ENCODE measurements around the gene ZNF683.

Gene ZNF683

DNA sequence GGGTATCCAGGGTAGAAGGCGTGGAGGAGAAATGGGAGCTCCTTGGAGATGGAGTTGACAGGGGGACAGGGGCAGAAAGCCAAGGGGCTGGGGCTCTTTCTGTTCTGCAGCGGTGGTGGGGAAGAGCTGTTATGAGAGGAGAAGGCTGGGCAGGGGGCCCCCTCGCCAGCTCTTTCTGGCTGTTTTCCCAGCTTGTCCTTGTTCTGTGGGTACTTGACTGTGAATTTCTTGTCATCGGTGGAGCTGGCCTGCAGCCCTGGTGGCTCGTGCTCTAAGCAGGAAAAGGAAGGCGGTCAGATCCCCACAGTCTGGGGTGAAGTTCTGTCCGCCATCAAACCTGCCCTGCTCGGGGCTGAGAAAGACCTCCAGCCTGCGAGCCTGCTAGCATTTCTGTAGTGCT lies 7.6 kb downstream of the ZNF683 start:
- no peak for TF ChIP-seq EZH2phosphoT487 (IDR thresholded peaks at IDR 0.05; ENCODE audit: low read length)
- no peak for TF ChIP-seq CTCF (IDR thresholded peaks at IDR 0.05; ENCODE audit: low read length)
- no peak for TF ChIP-seq EZH2 (optimal IDR thresholded peaks at IDR 0.05; ENCODE audit: low read depth, low read length)
- H3K4me3 ChIP-seq (ENCODE audit: low read length) = no peak overlapping the region
- no peak overlapping the region for H3K9ac ChIP-seq (ENCODE audit: low read length)
- no peaks in the 10 kb centered on the region for H3K9me3 ChIP-seq (replicated peaks; ENCODE audit: insufficient read depth, low read length)
- peaks cover 43% of the 10 kb centered on the region for H3K27me3 ChIP-seq (replicated peaks; ENCODE audit: insufficient read depth, low read length)
- no peaks in the 10 kb centered on the region for H3K79me2 ChIP-seq (ENCODE audit: low read length)
- H3K4me1 ChIP-seq (ENCODE audit: low read length) = no peaks in the 10 kb centered on the region
- H3K27ac ChIP-seq (ENCODE audit: low read length) = no peak overlapping the region
- no peaks in the 10 kb centered on the region for H3K9me2 ChIP-seq (replicated peaks; ENCODE audit: insufficient read depth, low read length)
- DNase-seq = no peak
- no peak overlapping the region for H3K4me2 ChIP-seq (ENCODE audit: low read depth, low read length)
- H4K20me1 ChIP-seq (ENCODE audit: insufficient read depth, low read length) = no peaks in the 10 kb centered on the region
- no peaks in the 10 kb centered on the region for H3F3A ChIP-seq (ENCODE audit: insufficient read depth, low read length)
- no peaks in the 10 kb centered on the region for H3K36me3 ChIP-seq (replicated peaks; ENCODE audit: insufficient read depth, low read length)
- no peak overlapping the region for H2AFZ ChIP-seq (ENCODE audit: low read length)

- DNase-seq = peak; percentile 78
- no peaks in the 10 kb centered on the region for H4K20me1 ChIP-seq (ENCODE audit: insufficient read depth, low read length)
- no peaks in the 10 kb centered on the region for H3K36me3 ChIP-seq (replicated peaks; ENCODE audit: insufficient read depth, low read length)
- no peak overlapping the region for H3K4me3 ChIP-seq (ENCODE audit: low read length)
- no peaks in the 10 kb centered on the region for H3K9me2 ChIP-seq (replicated peaks; ENCODE audit: insufficient read depth, low read length)
- H3K4me2 ChIP-seq (ENCODE audit: low read depth, low read length) = peak overlapping the region; percentile 33; the same call in 1 of the 2 replicates
- peaks cover 45% of the 10 kb centered on the region for H3K27me3 ChIP-seq (replicated peaks; ENCODE audit: insufficient read depth, low read length)
- H3F3A ChIP-seq (ENCODE audit: insufficient read depth, low read length) = no peaks in the 10 kb centered on the region
- no peaks in the 10 kb centered on the region for H3K79me2 ChIP-seq (ENCODE audit: low read length)
- no peak for TF ChIP-seq EZH2phosphoT487 (IDR thresholded peaks at IDR 0.05; ENCODE audit: low read length)
- TF ChIP-seq CTCF (IDR thresholded peaks at IDR 0.05; ENCODE audit: low read length) = peak; percentile 98
- H3K9ac ChIP-seq (ENCODE audit: low read length) = no peak overlapping the region
- H3K27ac ChIP-seq (ENCODE audit: low read length) = no peak overlapping the region
- H2AFZ ChIP-seq (ENCODE audit: low read length) = peak overlapping the region; percentile 49; the same call in 1 of the 2 replicates
- no peaks in the 10 kb centered on the region for H3K9me3 ChIP-seq (replicated peaks; ENCODE audit: insufficient read depth, low read length)
- no peaks in the 10 kb centered on the region for H3K4me1 ChIP-seq (ENCODE audit: low read length)
Measured at GRCh38 chr1:26363549-26364448, 8.8 kb downstream of the ZNF683 start.

- Histone ChIP-seq H3K79me2 (ENCODE audit: low read length) (no peaks in the 10 kb centered on the region), H3F3A (ENCODE audit: insufficient read depth, low read length) (no peaks in the 10 kb centered on the region), H3K27ac (ENCODE audit: low read length) (no peak overlapping the region), H3K36me3 (replicated peaks; ENCODE audit: insufficient read depth, low read length) (no peaks in the 10 kb centered on the region), H3K4me1 (ENCODE audit: low read length) (no peaks in the 10 kb centered on the region), H3K27me3 (replicated peaks; ENCODE audit: insufficient read depth, low read length) (peaks cover 38% of the 10 kb centered on the region), H3K9me3 (replicated peaks; ENCODE audit: insufficient read depth, low read length) (no peaks in the 10 kb centered on the region), H3K4me3 (ENCODE audit: low read length) (no peak overlapping the region), H3K4me2 (ENCODE audit: low read depth, low read length) (no peak overlapping the region), H3K9me2 (replicated peaks; ENCODE audit: insufficient read depth, low read length) (no peaks in the 10 kb centered on the region), H4K20me1 (ENCODE audit: insufficient read depth, low read length) (no peaks in the 10 kb centered on the region), H3K9ac (ENCODE audit: low read length) (no peak overlapping the region), H2AFZ (ENCODE audit: low read length) (no peak overlapping the region)
- no peak for DNase-seq
- no peak for TF ChIP-seq EZH2phosphoT487 (IDR thresholded peaks at IDR 0.05; ENCODE audit: low read length)
- no peak for TF ChIP-seq EZH2 (optimal IDR thresholded peaks at IDR 0.05; ENCODE audit: low read depth, low read length)
- no peak for TF ChIP-seq CTCF (IDR thresholded peaks at IDR 0.05; ENCODE audit: low read length)
Measured at GRCh38 chr1:26362331-26362730, 10.2 kb downstream of the ZNF683 start.
